Stimulated activated CD8-positive, alpha-beta memory T cell treated with anti-CD3 and anti-CD28 coated beads, Interleukin-12 subunit alpha, Interleukin-12 subunit beta, amount 100 ng/mL, for 1 hour (primary cell): ENCODE results near the gene PRKCE.

Source experiments
- DNase-seq: peaks from one replicate; pipeline ENCODE4 v3.0.0-alpha.2; 2020; ENCODE audit warnings: low read depth

PRKCE gene

GRCh38 chr2:45964906-45965305, 313.4 kb downstream of the PRKCE start:
- no peak for DNase-seq

GRCh38 chr2:45965871-45966498, 314.5 kb downstream of the PRKCE start:
- no peak for DNase-seq

GRCh38 chr2:45968946-45969584, 317.6 kb downstream of the PRKCE start:
- no peak for DNase-seq

- DNase-seq = no peak
These were observed 322.0 kb downstream of the PRKCE start for GRCh38 chr2:45973426-45973825.

GRCh38 chr2:45974056-45974455, 322.6 kb downstream of the PRKCE start:
- DNase-seq = no peak

GRCh38 chr2:45974762-45975408, 323.4 kb downstream of the PRKCE start:
- no peak for DNase-seq

GRCh38 chr2:45975752-45976517, 324.5 kb downstream of the PRKCE start:
- DNase-seq = no peak

- no peak for DNase-seq
These were observed 326.9 kb downstream of the PRKCE start for GRCh38 chr2:45978302-45978859.

GRCh38 chr2:45979065-45979464, 327.6 kb downstream of the PRKCE start:
- DNase-seq = no peak

GRCh38 chr2:45980161-45980865, 328.8 kb downstream of the PRKCE start:
- no peak for DNase-seq

GRCh38 chr2:45981384-45981930, 330.0 kb downstream of the PRKCE start:
- no peak for DNase-seq

- DNase-seq = no peak
These were observed 330.6 kb downstream of the PRKCE start for GRCh38 chr2:45982096-45982495.

- DNase-seq = no peak
These were observed 331.7 kb downstream of the PRKCE start for GRCh38 chr2:45983213-45983612.

GRCh38 chr2:45984366-45984765, 332.9 kb downstream of the PRKCE start:
- DNase-seq = no peak

- no peak for DNase-seq
These were observed 333.5 kb downstream of the PRKCE start for GRCh38 chr2:45984896-45985473.

GRCh38 chr2:45986509-45986908, 335.0 kb downstream of the PRKCE start:
- DNase-seq = no peak

GRCh38 chr2:45987856-45988255, 336.4 kb downstream of the PRKCE start:
- no peak for DNase-seq

- no peak for DNase-seq
These were observed 337.4 kb downstream of the PRKCE start for GRCh38 chr2:45988879-45989278.

- no peak for DNase-seq
These were observed 338.7 kb downstream of the PRKCE start for GRCh38 chr2:45990131-45990530.

- DNase-seq = no peak
These were observed 340.7 kb downstream of the PRKCE start for GRCh38 chr2:45992021-45992740.
